Esophagus (tissue), 2 donors: ENCODE measurements around the gene CCDC40. TPM values are rescaled to one million over a fixed set of nuclear protein-coding genes. Genes with fewer than 3 reads are reported as not detected.
"Not testable (repeated sequence)": the region's sequence is repeated elsewhere in the genome, so short reads cannot be mapped to it uniquely, and the experiment has no call there.

Experiments used
- H3K27ac ChIP-seq, 2 donors: one replicate each; pipeline ENCODE4 v1.5.1; 2013; ENCODE audit warnings: low read depth in 2 of 2, mild to moderate bottlenecking in 2 of 2, inconsistent platforms in 1 of 2, low read length in 1 of 2, moderate library complexity in 1 of 2
- H3K27me3 ChIP-seq, 2 donors: one replicate each; pipeline ENCODE4 v1.6.1; 2013; ENCODE audit warnings: low read length in 2 of 2, control low read depth in 1 of 2, mild to moderate bottlenecking in 1 of 2; ENCODE audit not compliant: insufficient read depth in 2 of 2, control insufficient read depth in 1 of 2
- H3K36me3 ChIP-seq, 2 donors: one replicate each; pipeline ENCODE4 v1.6.1; 2013; ENCODE audit warnings: low read length in 1 of 2; ENCODE audit not compliant: control insufficient read depth in 2 of 2, insufficient read depth in 2 of 2
- H3K4me1 ChIP-seq, 2 donors: one replicate each; pipeline ENCODE4 v1.6.1; 2013; ENCODE audit warnings: low read length in 1 of 2; ENCODE audit not compliant: control insufficient read depth in 2 of 2, insufficient read depth in 2 of 2
- H3K4me3 ChIP-seq, 2 donors: one replicate each; pipeline ENCODE4 v1.5.1; 2013; ENCODE audit warnings: low read length in 2 of 2, mild to moderate bottlenecking in 2 of 2, low read depth in 1 of 2, moderate library complexity in 1 of 2
- H3K9me3 ChIP-seq, 2 donors: one replicate each; pipeline ENCODE4 v1.6.1; 2013; ENCODE audit warnings: mild to moderate bottlenecking in 2 of 2, low read depth in 1 of 2, low read length in 1 of 2, moderate library complexity in 1 of 2; ENCODE audit not compliant: control insufficient read depth in 2 of 2, insufficient read depth in 1 of 2
- WGBS, 2 donors: extraction: QIAGEN DNeasy Blood & Tissue Kit; methylation state at CpG; one replicate each; pipeline ENCODE4 v1.1.7; 2013; 5-methylcytosine and 5-hydroxymethylcytosine counted together
- polyA plus RNA-seq, 2 donors: library from polyadenylated mRNA; stranded (reverse); fragments of 200-250 nt; gene quantifications; one replicate each; pipeline ENCODE4 v1.2.3, GENCODE V29; 2013
- donor health status: healthy with polysubstance abuse.
- donor health status: Bipolar disorder and iron deficiency.

Gene CCDC40
- polyA plus RNA-seq, 2 donors, result 0.48 to 1.3 TPM

DNA sequence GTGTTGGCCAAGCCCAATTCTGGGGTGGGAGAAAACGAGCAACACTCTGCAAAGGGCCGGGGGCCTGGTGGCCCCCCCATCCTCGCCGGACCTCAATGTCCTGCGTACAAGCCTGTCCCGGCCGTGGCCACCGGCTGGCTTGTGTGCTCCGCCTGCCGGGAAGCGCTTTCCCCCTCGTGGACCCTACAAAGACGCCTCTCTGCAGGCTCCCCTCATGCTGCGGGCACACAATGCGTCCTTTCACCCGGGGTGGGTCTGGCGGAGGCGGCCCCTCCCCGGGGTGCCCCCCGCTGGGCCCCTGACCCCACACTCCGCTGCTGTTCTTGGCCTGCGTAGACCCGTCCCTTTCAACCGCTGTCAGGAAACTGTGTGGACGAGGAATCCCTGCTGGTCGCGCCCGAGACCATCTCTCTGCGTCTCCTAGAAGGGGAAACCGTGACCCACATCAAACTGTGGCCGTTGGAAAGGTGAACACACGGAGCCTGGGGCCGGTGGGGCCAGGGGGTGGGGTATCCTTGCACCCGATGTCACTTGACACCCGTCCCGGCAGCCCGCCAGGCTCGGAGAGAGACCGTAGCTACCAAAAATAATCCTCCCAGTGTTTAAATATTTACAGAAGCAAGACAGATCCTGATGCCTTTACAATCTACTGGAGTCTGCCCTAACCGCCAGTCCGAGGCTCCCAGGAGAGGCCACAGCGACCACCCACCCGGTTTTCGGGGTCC, 44.4 kb upstream of the CCDC40 start:
- 9 to 10% methylated on average over 43 to 44 of the region's 44 CpGs for WGBS, 2 donors
- no peak overlapping the region for H3K27ac ChIP-seq
- H3K4me1 ChIP-seq, result peaks cover 5 to 14% of the 10 kb centered on the region in 2 donors
- H3K27me3 ChIP-seq, result no peaks in the 10 kb centered on the region
- H3K4me3 ChIP-seq, result peak overlapping the region; percentile 27 to 29
- no peaks in the 10 kb centered on the region for H3K9me3 ChIP-seq
- H3K36me3 ChIP-seq, result no peaks in the 10 kb centered on the region

DNA sequence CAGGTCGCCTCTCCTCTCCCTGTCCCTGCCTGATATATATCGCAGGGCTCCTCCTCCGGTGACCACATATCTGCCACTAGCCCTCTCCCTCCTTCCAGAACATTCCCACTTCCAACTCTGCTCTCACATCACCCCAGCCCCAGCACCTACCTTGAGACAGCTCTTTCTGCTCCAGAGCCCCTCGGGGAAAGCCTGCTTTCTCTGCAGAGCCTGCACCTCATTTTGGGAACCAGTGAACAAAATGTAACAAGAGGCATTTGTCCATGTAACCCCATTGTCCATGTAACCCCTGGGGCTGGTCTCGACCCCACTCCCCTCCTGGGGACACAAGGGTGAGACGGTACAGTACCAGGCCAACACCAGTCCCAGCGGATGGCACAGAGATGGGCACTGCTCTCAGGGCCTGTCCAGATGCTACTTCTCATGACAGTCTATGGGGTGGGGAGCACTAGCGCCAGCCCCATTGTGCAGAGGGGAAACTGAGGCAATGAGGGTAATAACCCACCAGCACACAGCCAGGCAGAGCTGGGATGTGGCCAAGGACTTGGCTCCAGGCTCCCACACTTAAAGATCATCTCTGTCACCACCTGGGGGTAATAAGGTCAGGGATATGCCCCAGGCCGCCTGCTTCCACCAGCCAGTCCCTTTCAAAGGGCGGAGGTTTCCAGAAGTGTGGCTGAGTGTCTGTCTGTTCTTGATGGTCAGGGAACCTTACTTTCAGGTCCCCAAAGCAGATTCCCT, 43.6 kb upstream of the CCDC40 start:
- no peaks in the 10 kb centered on the region for H3K9me3 ChIP-seq
- no peak overlapping the region for H3K27ac ChIP-seq
- H3K36me3 ChIP-seq, result no peaks in the 10 kb centered on the region
- H3K27me3 ChIP-seq, result no peaks in the 10 kb centered on the region
- WGBS, 2 donors, result 65 to 71% methylated on average over 10 of the region's 10 CpGs
- no peak overlapping the region for H3K4me3 ChIP-seq
- peaks cover 5 to 14% of the 10 kb centered on the region in 2 donors for H3K4me1 ChIP-seq

DNA sequence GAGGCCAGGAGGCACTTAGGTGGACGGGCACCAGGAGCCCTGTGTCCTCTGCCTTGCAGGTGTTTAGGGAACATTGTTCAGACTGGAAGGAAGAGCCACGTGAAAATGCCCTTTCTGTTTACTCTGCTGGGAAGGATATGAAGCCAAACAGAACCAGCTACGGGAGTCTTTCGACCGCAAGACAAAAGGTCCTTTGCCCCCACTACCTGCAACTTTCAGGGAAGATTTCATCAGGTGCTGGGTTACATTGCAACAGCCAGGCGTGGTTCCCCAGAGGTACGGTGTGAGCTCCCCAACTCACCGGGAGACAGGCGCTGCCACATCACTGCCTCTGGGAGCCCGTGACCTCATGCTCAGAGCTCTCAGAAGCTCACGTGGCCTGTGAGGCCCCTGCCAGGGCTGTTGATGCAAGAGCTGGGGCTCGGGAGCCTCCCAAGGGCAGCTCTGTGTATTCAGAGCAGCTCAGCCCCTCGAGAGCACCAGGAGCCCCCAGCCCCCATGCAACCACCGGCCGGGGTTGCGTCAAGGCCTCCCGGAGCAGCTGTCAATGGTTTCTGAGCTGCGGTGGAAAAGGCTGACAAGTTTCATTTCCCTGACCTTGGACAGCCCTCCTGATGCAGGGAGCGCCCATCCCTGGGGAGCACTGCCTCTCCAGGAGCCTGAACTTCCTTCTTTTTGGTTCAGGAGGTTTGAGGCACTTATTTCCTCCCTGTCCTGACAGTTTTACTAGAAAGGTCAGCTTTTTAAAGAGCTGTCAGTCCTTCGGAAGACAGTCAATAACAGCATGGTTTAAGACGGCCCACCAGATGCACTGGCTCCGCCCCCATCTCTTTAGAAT, 42.8 kb upstream of the CCDC40 start:
- Histone ChIP-seq H3K4me1 (peaks cover 5 to 14% of the 10 kb centered on the region in 2 donors), H3K27ac (no peak overlapping the region), H3K9me3 (no peaks in the 10 kb centered on the region), H3K36me3 (no peaks in the 10 kb centered on the region), H3K4me3 (no peak overlapping the region), H3K27me3 (no peaks in the 10 kb centered on the region)
- WGBS, 2 donors, result 53 to 74% methylated on average over 22 of the region's 22 CpGs

DNA sequence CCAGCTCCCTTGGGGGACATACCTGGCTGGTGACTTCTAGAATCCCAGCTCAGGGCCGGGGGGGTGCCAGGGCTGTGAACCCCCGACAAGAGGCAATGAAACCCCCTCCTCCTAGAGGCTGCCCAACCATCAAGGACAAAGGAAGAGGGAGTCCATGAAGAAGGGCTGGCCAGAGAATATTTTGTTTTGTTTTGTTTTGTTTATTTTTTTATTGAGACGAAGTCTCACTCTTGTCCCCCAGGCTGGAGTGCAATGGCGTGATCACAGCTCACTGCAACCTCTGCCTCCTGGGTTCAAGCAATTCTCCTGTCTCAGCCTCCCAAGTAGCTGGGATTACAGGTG, 42.2 kb upstream of the CCDC40 start:
- H3K27ac ChIP-seq, result not testable (repeated sequence)

DNA sequence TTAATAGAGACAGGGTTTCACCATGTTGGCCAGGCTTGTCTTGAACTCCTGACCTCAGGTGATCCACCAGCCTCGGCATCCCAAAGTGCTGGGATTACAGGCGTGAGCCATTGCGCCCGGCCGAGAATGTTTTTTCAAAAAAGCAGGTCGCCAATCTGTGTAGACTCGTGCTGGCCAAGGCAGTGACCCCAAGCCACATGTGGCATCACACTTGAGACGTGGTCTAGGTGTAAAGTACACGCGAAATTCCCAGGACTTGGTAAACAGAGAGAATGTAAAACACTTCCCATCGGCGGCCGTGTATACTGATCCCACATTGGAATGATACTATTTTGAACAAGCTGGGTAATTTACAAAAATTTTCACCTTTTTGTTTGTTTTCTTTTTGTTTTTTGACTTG, 41.8 kb upstream of the CCDC40 start:
- 94 to 95% methylated on average over 13 of the region's 13 CpGs for WGBS, 2 donors
- peaks cover 5 to 12% of the 10 kb centered on the region in 2 donors for H3K4me1 ChIP-seq
- H3K36me3 ChIP-seq, result no peaks in the 10 kb centered on the region
- no peak overlapping the region for H3K4me3 ChIP-seq
- no peaks in the 10 kb centered on the region for H3K9me3 ChIP-seq
- no peak overlapping the region for H3K27ac ChIP-seq
- no peaks in the 10 kb centered on the region for H3K27me3 ChIP-seq

More for the DNA sequence above, 42.2 kb upstream of the CCDC40 start:
- not testable (repeated sequence) for H3K4me3 ChIP-seq, H3K9me3 ChIP-seq, H3K27me3 ChIP-seq, H3K36me3 ChIP-seq
- 76 to 78% methylated on average over 4 of the region's 4 CpGs for WGBS, 2 donors
- peaks cover 5 to 13% of the 10 kb centered on the region in 2 donors for H3K4me1 ChIP-seq

DNA sequence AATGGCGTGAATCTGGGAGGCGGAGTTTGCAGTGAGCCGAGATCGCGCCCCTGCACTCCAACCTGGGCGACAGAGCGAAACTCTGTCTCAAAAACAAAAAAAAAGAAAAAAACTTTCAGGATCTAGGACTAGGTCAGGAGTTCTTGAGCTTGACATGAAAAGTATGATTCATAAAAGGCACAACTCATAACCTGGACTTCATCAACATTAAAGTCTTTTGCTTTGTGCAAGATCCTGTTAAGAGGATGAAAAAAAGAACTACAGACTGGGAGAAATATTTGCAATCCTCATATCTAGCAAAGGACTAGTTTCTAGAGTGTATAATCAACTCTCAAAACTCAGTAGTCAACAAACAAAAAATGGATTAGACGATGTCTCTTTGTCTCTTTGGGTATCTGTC, 40.7 kb upstream of the CCDC40 start:
- Histone ChIP-seq H3K36me3 (no peaks in the 10 kb centered on the region), H3K4me3 (no peak overlapping the region), H3K4me1 (peaks cover 5 to 12% of the 10 kb centered on the region in 2 donors), H3K27me3 (no peaks in the 10 kb centered on the region), H3K9me3 (no peaks in the 10 kb centered on the region), H3K27ac (no peak overlapping the region)
- WGBS, 2 donors, result 91 to 95% methylated on average over 8 of the region's 8 CpGs

DNA sequence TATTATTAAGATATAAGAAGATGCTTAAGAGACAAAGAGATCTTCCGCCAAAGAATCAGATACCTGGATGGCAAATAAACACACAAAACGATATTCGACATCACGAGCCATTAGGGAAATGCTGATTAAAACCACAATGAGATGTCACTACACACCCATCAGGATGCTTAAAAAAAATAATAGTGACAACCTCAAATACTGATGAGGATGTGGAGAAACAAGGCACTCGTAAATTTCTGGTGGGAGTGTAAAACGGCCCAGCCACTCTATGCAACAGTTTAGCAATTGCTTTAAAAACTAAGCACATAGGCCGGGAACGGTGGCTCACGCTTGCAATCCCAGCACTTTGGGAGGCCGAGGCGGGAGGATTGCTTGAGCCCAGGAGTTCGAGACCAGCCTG, 40.2 kb upstream of the CCDC40 start:
- no peaks in the 10 kb centered on the region for H3K27me3 ChIP-seq
- peaks cover 5 to 10% of the 10 kb centered on the region in 2 donors for H3K4me1 ChIP-seq
- H3K9me3 ChIP-seq, result no peaks in the 10 kb centered on the region
- H3K27ac ChIP-seq, result no peak overlapping the region
- no peak overlapping the region for H3K4me3 ChIP-seq
- 84 to 90% methylated on average over 12 of the region's 12 CpGs for WGBS, 2 donors
- peaks cover 0 to 2% of the 10 kb centered on the region in 2 donors for H3K36me3 ChIP-seq

DNA sequence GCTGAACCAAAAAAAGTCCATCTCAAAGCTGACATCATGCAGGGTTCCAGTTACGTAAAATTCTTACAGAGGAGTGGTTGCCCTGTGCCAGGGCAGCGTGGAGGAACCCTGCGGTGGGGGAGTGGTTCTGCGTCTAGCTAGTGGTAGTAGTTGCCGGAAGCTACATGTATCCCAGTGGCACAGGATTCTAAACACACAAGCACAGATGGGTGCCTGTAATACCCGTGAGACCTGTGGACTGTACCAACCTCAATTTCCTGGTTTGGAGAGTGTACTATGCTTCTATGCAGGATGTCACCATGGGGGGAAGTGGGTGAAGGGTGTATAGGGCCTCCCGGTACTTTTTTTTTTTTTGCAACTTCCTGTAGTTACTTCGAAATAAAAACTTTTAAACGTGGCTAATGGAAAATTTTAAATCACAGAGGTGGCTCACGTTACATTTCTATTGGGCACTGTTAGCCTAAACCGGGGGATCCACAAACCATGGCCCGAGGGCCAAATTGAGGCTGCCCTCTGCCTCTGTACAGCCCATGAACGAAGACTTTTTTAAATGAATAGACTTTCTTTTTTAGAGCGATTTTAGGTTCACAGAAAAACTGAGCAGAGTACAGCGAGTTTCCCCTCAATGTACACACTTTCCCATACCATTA, 39.3 kb upstream of the CCDC40 start:
- H3K27ac ChIP-seq, result peak overlapping the region; percentile 26 to 48
- no peaks in the 10 kb centered on the region for H3K9me3 ChIP-seq
- peaks cover 2 to 6% of the 10 kb centered on the region in 2 donors for H3K4me1 ChIP-seq
- WGBS, 2 donors, result 75 to 76% methylated on average over 15 of the region's 15 CpGs
- peaks cover 0 to 2% of the 10 kb centered on the region in 2 donors for H3K36me3 ChIP-seq
- no peak overlapping the region for H3K4me3 ChIP-seq
- no peaks in the 10 kb centered on the region for H3K27me3 ChIP-seq

DNA sequence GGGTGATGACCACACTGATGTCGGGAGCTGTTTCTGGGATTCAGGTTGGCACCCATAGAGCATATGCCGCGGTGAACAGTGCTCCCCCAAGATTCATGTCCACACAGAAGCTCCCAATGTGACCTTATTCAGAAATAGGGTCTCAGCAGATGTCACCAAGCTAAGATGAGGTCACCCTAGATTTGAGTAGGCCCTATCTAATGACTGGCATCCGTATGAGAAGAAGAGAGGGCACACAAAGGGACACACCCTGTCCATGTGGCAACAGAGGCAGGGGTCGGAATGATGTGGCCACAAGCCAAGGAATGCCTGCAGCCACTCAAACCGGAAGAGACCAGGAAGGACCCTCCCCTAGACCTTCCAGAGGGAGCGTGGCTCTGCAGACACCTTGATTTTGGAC, 36.3 kb upstream of the CCDC40 start:
- peaks cover 0 to 2% of the 10 kb centered on the region in 2 donors for H3K36me3 ChIP-seq
- H3K27ac ChIP-seq, result no peak overlapping the region
- H3K4me3 ChIP-seq, result no peak overlapping the region
- WGBS, 2 donors, result 95 to 97% methylated on average over 7 of the region's 7 CpGs
- no peaks in the 10 kb centered on the region for H3K27me3 ChIP-seq
- peaks cover 0 to 4% of the 10 kb centered on the region in 2 donors for H3K9me3 ChIP-seq
- H3K4me1 ChIP-seq, result no peaks in the 10 kb centered on the region
